Measurements from ENCODE around the gene FUT4.

DNA sequence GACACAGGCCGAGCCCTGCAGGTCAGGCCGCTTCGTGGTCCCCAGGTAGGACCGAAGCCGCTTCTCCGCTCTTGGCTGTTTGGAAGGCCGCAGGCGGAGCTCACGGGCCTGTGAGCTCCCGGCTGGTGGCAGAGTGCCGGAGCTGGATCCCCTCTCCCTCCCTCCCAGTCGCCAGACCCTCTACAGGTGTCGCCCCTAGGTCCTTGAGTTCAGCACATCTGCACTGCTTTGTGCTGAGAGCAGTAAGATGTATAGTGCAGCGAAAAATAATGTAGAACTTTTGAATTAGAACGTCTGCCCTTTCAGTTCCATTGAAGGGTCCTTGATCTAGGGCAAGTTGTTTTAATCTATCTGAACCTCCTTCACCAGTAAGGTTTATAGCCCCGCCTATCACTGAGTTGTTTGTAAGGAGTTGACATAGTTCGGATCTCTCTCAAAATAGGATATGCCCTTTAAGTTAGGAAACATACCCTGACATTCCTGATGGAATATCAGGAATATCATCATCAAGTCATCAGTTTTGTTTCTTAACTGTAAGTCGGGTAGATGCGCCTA is 49.5 kb upstream of the FUT4 start:
- TF ChIP-seq EZH2 (IDR thresholded peaks at IDR 0.05; ENCODE audit: insufficient read depth, poor library complexity, severe bottlenecking), result no peak
- TF ChIP-seq EZH2phosphoT487 (IDR thresholded peaks at IDR 0.05; ENCODE audit: insufficient read depth, low read depth), result no peak
